HUES48 (cell line): ENCODE data around the gene SSX4B.
"Not testable (repeated sequence)": the region's sequence is repeated elsewhere in the genome, so short reads cannot be mapped to it uniquely, and the experiment has no call there.

Source experiments
- H3K27ac ChIP-seq: one replicate; pipeline ENCODE4 v1.7.0; 2013; ENCODE audit warnings: low read depth, low read length, inconsistent platforms
- H3K27me3 ChIP-seq: 2 replicates; pipeline ENCODE4 v1.6.1; 2013; ENCODE audit warnings: mild to moderate bottlenecking, low read length; ENCODE audit not compliant: control insufficient read depth, insufficient read depth
- H3K36me3 ChIP-seq: 2 replicates; pipeline ENCODE4 v1.6.1; 2013; ENCODE audit warnings: low read length; ENCODE audit not compliant: control insufficient read depth, insufficient read depth
- H3K4me1 ChIP-seq: 2 replicates; pipeline ENCODE4 v1.6.1; 2013; ENCODE audit warnings: mild to moderate bottlenecking, low read length; ENCODE audit not compliant: control insufficient read depth, insufficient read depth
- H3K4me3 ChIP-seq: 2 replicates; pipeline ENCODE4 v1.5.1; 2013; ENCODE audit warnings: mild to moderate bottlenecking, low read depth, low read length
- H3K9ac ChIP-seq: 2 replicates; pipeline ENCODE4 v1.6.1; 2013; ENCODE audit warnings: mild to moderate bottlenecking, low read depth, low read length, moderate library complexity
- H3K9me3 ChIP-seq: 2 replicates; pipeline ENCODE4 v1.6.1; 2013; ENCODE audit warnings: low read length; ENCODE audit not compliant: control insufficient read depth, insufficient read depth

SSX4B gene

DNA sequence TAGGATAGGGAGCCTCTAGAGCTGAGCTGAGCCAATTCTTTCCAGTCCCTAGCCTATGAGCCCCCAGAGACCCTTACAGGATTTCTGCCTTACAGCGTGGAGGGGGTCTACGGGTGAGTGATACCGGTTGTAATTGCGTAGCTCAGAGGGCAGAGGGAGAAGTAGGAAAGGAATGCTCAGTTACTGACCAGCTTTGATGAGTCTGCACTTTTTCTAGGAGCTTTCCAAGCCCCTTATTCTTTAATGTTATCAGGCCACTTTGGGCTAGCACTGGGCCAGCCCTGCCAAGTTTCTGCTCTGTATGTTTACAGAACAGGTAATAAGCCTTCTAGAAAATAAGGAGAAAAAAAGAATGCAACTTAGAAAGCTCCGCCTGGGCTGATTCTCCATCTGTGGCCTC lies 17.8 kb upstream of the SSX4B start:
- H3K9me3 ChIP-seq: peaks cover 28% of the 10 kb centered on the region
- H3K27ac ChIP-seq, H3K27me3 ChIP-seq, H3K36me3 ChIP-seq, H3K4me3 ChIP-seq, H3K9ac ChIP-seq, H3K4me1 ChIP-seq: not testable (repeated sequence)

GRCh38 chrX:48427027-48427716 lies 15.4 kb upstream of the SSX4B start:
- not testable (repeated sequence) for H3K27ac ChIP-seq, H3K4me1 ChIP-seq, H3K9ac ChIP-seq, H3K9me3 ChIP-seq, H3K27me3 ChIP-seq, H3K4me3 ChIP-seq, H3K36me3 ChIP-seq

GRCh38 chrX:48397825-48398224 lies 13.9 kb downstream of the SSX4B start:
- not testable (repeated sequence) for H3K9me3 ChIP-seq

GRCh38 chrX:48396931-48397330 lies 14.8 kb downstream of the SSX4B start:
- not testable (repeated sequence) for H3K4me3 ChIP-seq, H3K27ac ChIP-seq, H3K9ac ChIP-seq, H3K27me3 ChIP-seq, H3K4me1 ChIP-seq, H3K36me3 ChIP-seq, H3K9me3 ChIP-seq

More at GRCh38 chrX:48397825-48398224, 13.9 kb downstream of the SSX4B start:
- H3K36me3 ChIP-seq, H3K4me1 ChIP-seq, H3K27ac ChIP-seq, H3K27me3 ChIP-seq, H3K9ac ChIP-seq, H3K4me3 ChIP-seq: not testable (repeated sequence)

- not testable (repeated sequence) for H3K4me3 ChIP-seq, H3K27ac ChIP-seq, H3K4me1 ChIP-seq, H3K9me3 ChIP-seq, H3K36me3 ChIP-seq, H3K27me3 ChIP-seq, H3K9ac ChIP-seq
Measured at GRCh38 chrX:48383239-48383638, 28.5 kb downstream of the SSX4B start, which contains the start of gene SSX4. SSX4 (plus strand) TSS chrX:48383539; CDS start chrX:48384054, 515 bp downstream.

GRCh38 chrX:48370408-48370807 lies 41.4 kb downstream of the SSX4B start:
- not testable (repeated sequence) for H3K36me3 ChIP-seq, H3K4me3 ChIP-seq, H3K27ac ChIP-seq, H3K9ac ChIP-seq, H3K4me1 ChIP-seq, H3K27me3 ChIP-seq, H3K9me3 ChIP-seq

GRCh38 chrX:48367717-48368408 lies 43.9 kb downstream of the SSX4B start:
- H3K4me3 ChIP-seq, H3K9me3 ChIP-seq, H3K27me3 ChIP-seq, H3K4me1 ChIP-seq, H3K9ac ChIP-seq, H3K36me3 ChIP-seq, H3K27ac ChIP-seq: not testable (repeated sequence)

GRCh38 chrX:48359281-48359680 lies 52.5 kb downstream of the SSX4B start:
- not testable (repeated sequence) for H3K9me3 ChIP-seq, H3K36me3 ChIP-seq, H3K4me3 ChIP-seq, H3K27me3 ChIP-seq, H3K27ac ChIP-seq, H3K4me1 ChIP-seq, H3K9ac ChIP-seq

GRCh38 chrX:48357681-48358080 lies 54.1 kb downstream of the SSX4B start:
- no peak overlapping the region for H3K4me3 ChIP-seq
- no peaks in the 10 kb centered on the region for H3K36me3 ChIP-seq
- H3K9ac ChIP-seq: no peak overlapping the region
- H3K4me1 ChIP-seq: no peaks in the 10 kb centered on the region
- H3K27ac ChIP-seq: no peak overlapping the region
- no peaks in the 10 kb centered on the region for H3K27me3 ChIP-seq
- H3K9me3 ChIP-seq: no peaks in the 10 kb centered on the region; the same call in 1 of the 2 replicates

DNA sequence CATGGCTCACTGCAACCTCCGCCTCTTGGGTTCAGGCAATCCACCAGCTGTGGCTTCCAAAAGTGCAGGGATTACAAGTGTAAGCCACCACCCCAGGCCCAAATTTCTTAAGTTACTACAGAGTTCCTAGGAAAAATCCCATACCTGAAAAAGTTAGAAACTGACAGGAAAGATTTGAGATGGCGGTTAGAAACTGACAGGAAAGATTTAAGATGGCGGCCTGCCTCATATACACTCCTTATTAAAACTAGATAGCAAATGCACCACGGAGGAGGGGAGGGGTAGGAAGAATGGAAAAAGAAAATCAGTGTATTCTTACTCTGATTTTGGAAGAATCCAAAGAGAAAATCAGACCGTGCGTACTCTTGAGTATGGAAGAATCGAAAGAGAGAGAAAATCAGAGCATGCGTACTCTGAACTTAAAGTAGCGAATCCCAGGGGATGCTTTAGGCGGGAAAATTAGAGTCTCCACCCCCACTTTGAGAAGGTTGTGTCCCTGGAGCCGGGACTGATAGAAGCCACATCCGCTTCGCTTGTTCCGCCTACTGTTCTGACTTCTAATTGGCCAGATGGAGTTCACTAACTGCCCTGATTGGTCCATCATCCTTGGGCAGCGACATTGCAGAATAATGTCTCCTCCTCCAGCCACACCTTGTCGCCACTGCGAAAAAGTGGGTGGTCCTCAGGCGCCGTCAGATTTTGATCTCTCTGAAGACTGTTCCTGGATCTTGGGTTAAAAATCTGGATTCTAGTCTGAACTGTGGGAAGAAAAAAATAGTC lies 55.3 kb downstream of the SSX4B start, which contains the start of gene SSX3:
TSS of gene SSX3 (minus strand) at position 389 of the 780 bp plus-strand sequence. CDS start 1,454 bp downstream, outside the sequence.
- not testable (repeated sequence) for H3K9me3 ChIP-seq, H3K27me3 ChIP-seq, H3K27ac ChIP-seq, H3K9ac ChIP-seq, H3K4me1 ChIP-seq, H3K36me3 ChIP-seq, H3K4me3 ChIP-seq
